ENCODE measurements around the gene SPRED2.
"Not testable (repeated sequence)": the region's sequence is repeated elsewhere in the genome, so short reads cannot be mapped to it uniquely, and the experiment has no call there.

The SPRED2 gene

DNA sequence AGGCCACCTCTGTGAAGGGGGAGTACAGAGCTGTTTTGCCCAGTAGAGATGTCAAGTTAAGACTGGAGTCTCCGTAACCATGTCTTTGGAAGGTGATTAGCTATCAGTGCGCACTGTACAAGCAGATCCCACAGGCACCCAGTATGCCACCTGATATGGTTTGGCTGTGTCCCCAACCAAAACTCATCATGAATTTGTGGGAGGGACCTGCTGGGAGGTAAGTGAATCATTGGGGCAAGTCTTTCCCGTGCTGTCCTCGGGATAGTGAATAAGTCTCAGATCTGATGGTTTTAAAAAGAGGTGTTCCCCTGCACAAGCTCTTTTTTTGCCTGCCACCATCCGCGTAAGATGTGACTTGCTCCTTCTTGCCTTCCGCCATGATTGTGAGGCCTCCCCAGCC is 114.6 kb downstream of the SPRED2 start:
- in situ Hi-C loops (cut with HindIII; ENCODE audit: low sequenced_read_pairs): no loop called here
- no peak for DNase-seq (ENCODE audit: low read depth, low spot score)
- H3K4me3 ChIP-seq (ENCODE audit: low read depth, low read length): no peak overlapping the region
- TF ChIP-seq, protein P1, sequence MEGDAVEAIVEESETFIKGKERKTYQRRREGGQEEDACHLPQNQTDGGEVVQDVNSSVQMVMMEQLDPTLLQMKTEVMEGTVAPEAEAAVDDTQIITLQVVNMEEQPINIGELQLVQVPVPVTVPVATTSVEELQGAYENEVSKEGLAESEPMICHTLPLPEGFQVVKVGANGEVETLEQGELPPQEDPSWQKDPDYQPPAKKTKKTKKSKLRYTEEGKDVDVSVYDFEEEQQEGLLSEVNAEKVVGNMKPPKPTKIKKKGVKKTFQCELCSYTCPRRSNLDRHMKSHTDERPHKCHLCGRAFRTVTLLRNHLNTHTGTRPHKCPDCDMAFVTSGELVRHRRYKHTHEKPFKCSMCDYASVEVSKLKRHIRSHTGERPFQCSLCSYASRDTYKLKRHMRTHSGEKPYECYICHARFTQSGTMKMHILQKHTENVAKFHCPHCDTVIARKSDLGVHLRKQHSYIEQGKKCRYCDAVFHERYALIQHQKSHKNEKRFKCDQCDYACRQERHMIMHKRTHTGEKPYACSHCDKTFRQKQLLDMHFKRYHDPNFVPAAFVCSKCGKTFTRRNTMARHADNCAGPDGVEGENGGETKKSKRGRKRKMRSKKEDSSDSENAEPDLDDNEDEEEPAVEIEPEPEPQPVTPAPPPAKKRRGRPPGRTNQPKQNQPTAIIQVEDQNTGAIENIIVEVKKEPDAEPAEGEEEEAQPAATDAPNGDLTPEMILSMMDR (IDR thresholded peaks at IDR 0.05; ENCODE audit: low read depth, low read length): no peak

DNA sequence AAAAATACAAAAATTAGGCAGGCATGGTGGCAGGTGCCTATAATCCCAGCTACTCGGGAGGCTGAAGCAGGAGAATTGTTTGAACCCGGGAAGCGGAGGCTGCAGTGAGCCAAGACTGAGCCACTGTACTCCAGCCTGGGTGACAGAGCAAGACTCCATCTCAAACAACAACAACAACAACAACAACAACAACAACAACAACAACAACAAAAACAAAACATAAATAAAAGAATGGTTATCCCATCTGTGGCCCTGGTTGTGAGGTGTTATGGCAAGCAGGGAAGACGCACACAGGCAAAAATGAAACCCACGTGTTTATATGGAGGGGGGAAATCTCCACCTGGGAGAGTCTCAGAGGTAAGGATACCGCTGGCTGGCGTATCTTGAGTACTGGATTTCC is 115.0 kb downstream of the SPRED2 start:
- DNase-seq (ENCODE audit: low read depth, low spot score); in situ Hi-C loops (cut with HindIII; ENCODE audit: low sequenced_read_pairs); H3K4me3 ChIP-seq (ENCODE audit: low read depth, low read length): not testable (repeated sequence)

DNA sequence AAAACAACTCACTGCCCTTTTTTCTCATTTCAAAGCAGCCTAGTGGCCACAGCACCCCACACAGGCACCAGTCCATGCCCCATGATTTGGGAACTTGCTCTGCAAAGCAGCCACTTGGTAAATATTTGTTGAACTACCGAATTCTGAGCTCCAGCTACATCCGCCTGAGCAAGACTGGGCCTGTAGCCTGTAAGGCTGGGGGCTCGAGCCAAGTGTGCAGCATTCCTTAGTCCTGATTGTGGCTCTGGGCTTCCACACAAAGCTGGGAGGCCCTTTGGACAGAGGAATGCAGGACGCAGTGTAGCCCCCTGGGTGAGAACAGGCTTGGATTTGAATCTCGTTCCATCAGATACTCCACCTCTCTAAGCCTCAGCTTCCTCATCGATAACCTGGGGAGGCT is 116.3 kb downstream of the SPRED2 start:
- DNase-seq (ENCODE audit: low read depth, low spot score): peak; percentile 69
- no peak overlapping the region for H3K4me3 ChIP-seq (ENCODE audit: low read depth, low read length)
- in situ Hi-C loops (cut with HindIII; ENCODE audit: low sequenced_read_pairs): no loop called here
- TF ChIP-seq, protein P1 (IDR thresholded peaks at IDR 0.05; ENCODE audit: low read depth, low read length): no peak

DNA sequence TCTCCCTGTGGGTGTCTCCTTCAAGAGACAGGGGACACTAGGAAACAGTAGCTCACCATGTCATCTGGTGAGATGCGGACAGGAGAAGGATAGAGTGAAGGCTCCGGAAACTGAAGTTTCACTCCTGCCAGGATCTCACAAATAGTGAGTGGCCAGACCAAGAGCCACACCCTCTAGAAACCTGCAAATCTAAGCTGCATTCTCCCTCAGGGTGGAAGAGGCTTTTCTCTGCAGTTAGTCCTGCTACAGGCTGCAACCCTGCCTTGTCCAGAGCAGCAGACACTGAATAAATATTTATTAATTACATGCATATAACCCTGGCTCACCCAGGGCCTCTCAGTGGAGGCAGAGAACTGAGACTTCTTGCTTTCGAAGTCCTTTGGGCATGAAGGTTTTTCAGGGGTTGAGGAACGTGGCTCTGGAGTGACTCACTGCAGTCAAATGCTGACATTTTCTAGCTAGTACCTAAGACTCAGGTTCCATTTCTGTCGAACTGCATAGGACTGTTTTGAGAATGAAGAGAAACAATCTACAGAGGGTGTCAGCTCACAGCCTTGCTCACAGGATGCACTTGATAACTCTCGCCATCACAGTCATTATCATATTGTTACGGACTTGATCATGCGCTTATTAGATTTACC is 117.5 kb downstream of the SPRED2 start:
- peak; percentile 16 for DNase-seq (ENCODE audit: low read depth, low spot score)
- in situ Hi-C loops (cut with HindIII; ENCODE audit: low sequenced_read_pairs): no loop called here
- TF ChIP-seq, protein P1 (IDR thresholded peaks at IDR 0.05; ENCODE audit: low read depth, low read length): no peak
- H3K4me3 ChIP-seq (ENCODE audit: low read depth, low read length): no peak overlapping the region

DNA sequence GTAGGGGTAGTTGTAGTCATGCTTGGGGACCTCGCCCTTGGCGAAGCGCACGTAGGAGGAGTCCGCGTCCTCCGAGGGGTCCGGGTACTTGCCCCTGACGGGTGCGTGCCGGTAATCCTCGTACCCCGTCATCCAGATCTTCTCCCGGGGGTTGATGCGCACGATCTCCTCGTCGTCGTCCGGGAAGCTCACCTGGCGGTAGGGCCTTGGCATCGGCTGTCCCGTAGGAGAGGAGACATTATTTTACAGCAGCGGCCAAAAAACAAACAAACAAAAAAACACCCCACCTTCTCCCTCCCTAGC is 118.5 kb downstream of the SPRED2 start:
- no peak overlapping the region for H3K4me3 ChIP-seq (ENCODE audit: low read depth, low read length)
- no peak for DNase-seq (ENCODE audit: low read depth, low spot score)
- in situ Hi-C loops (cut with HindIII; ENCODE audit: low sequenced_read_pairs): no loop called here
- TF ChIP-seq, protein P1 (IDR thresholded peaks at IDR 0.05; ENCODE audit: low read depth, low read length): no peak

DNA sequence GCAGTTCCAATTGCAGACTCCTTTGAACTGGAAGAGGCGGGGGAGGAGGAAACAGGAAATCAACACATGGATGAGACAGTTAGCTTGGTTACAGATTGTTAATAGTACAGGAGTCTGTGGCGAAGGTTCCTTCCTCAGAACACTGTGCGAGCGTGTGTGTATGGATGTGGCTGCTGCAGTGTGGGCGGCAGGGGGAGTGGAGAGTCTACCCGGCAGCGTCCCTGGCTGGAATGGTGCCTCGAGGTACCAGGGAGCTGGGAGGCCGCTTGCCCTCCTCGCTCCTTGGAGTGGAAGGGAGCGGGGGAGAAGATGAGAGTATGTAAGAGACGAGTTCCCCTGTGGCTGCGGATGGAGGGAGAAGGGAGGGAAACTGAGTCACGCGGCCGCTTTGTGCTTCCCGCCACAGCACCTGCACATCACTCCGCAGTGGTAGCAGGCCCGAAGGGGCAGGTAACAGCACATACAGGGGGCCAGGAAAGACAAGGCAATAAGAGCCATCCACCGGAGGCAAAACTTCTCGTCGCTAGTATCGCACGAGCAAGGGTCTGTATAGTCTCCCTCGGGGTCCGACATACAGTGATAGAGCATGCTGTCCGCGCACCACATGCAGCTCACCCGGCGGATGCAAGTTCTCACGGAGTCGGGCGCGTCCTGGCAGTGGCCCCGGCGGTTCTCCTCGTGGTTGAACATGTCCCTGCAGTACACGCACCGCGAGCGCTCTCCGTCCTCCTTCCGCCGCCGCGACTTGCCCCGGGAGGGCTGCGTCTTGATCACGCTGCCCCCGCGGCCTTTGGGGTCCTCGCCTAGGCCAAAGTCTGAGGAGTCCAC is 119.1 kb downstream of the SPRED2 start:
- in situ Hi-C loops (cut with HindIII; ENCODE audit: low sequenced_read_pairs): no loop called here
- DNase-seq (ENCODE audit: low read depth, low spot score): no peak
- TF ChIP-seq, protein P1 (IDR thresholded peaks at IDR 0.05; ENCODE audit: low read depth, low read length): no peak
- H3K4me3 ChIP-seq (ENCODE audit: low read depth, low read length): no peak overlapping the region

DNA sequence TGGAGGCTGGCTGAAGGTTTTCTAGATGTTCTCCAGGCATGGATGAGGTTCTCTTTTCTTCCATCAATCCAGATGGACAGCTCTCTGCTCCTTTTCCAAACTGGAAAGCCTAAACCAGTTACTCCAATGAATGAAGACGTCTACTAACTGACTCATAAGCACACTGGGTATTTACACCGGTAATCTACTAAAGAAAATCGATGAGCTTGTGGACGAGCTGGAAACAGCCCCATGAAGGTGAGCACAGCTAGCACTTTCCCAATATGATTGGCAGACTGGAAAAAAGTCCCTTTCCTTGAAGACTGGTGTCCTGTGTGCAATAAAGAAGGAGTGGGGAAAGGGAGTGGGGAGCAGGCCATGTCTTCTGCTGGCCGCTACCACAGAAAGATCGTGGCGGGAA is 120.8 kb downstream of the SPRED2 start:
- TF ChIP-seq, protein P1 (IDR thresholded peaks at IDR 0.05; ENCODE audit: low read depth, low read length): no peak
- DNase-seq (ENCODE audit: low read depth, low spot score): no peak
- in situ Hi-C loops (cut with HindIII; ENCODE audit: low sequenced_read_pairs): no loop called here
- no peak overlapping the region for H3K4me3 ChIP-seq (ENCODE audit: low read depth, low read length)

Data from astrocyte of the spinal cord (primary cell).